ENCODE data around the gene KCNG2. TPM values are rescaled to one million over a fixed set of nuclear protein-coding genes. Genes with fewer than 3 reads are reported as not detected.

Gene KCNG2
- total and polyA plus RNA-seq, 2 experiments from 2014 or later: not detected

- 88% methylated on average over 38 of the region's 45 CpGs for WGBS (ENCODE audit: low lambda C conversion rate, missing lambda C conversion rate)
- no peak for DNase-seq (ENCODE audit: low spot score)
These were observed 51.0 kb downstream of the KCNG2 start for GRCh38 chr18:79848579-79849327.

GRCh38 chr18:79849328-79850207 lies 51.8 kb downstream of the KCNG2 start:
- no peak overlapping the region for H3K4me3 ChIP-seq
- no peak overlapping the region for H3K4me2 ChIP-seq
- no peaks in the 10 kb centered on the region for H4K20me1 ChIP-seq (ENCODE audit: insufficient read depth, poor library complexity, severe bottlenecking)
- H2AFZ ChIP-seq: no peak overlapping the region
- 95% methylated on average over 51 of the region's 51 CpGs for WGBS (ENCODE audit: low lambda C conversion rate, missing lambda C conversion rate)
- no peaks in the 10 kb centered on the region for H3K36me3 ChIP-seq (replicated peaks; ENCODE audit: insufficient read depth, low read depth)
- no peaks in the 10 kb centered on the region for H3K79me2 ChIP-seq
- no peaks in the 10 kb centered on the region for H3K27me3 ChIP-seq
- H3K27ac ChIP-seq: no peak overlapping the region
- H3K9me3 ChIP-seq (ENCODE audit: low read depth): no peaks in the 10 kb centered on the region
- H3K9me2 ChIP-seq (replicated peaks; ENCODE audit: insufficient read depth): no peaks in the 10 kb centered on the region
- no peak for DNase-seq (ENCODE audit: low spot score)
- TF ChIP-seq EZH2 (IDR thresholded peaks at IDR 0.05; ENCODE audit: borderline replicate concordance): no peak
- no peak for TF ChIP-seq EZH2phosphoT487 (IDR thresholded peaks at IDR 0.05; ENCODE audit: low read depth, severe bottlenecking, unreplicated experiment)
- TF ChIP-seq, protein P1, sequence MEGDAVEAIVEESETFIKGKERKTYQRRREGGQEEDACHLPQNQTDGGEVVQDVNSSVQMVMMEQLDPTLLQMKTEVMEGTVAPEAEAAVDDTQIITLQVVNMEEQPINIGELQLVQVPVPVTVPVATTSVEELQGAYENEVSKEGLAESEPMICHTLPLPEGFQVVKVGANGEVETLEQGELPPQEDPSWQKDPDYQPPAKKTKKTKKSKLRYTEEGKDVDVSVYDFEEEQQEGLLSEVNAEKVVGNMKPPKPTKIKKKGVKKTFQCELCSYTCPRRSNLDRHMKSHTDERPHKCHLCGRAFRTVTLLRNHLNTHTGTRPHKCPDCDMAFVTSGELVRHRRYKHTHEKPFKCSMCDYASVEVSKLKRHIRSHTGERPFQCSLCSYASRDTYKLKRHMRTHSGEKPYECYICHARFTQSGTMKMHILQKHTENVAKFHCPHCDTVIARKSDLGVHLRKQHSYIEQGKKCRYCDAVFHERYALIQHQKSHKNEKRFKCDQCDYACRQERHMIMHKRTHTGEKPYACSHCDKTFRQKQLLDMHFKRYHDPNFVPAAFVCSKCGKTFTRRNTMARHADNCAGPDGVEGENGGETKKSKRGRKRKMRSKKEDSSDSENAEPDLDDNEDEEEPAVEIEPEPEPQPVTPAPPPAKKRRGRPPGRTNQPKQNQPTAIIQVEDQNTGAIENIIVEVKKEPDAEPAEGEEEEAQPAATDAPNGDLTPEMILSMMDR (IDR thresholded peaks at IDR 0.05; ENCODE audit: poor library complexity): no peak
- H3K4me1 ChIP-seq (ENCODE audit: insufficient read depth): no peaks in the 10 kb centered on the region

More at GRCh38 chr18:79848579-79849327, 51.0 kb downstream of the KCNG2 start:
- no peak overlapping the region for H3K4me3 ChIP-seq
- H3K4me1 ChIP-seq (ENCODE audit: insufficient read depth): no peaks in the 10 kb centered on the region
- TF ChIP-seq EZH2phosphoT487 (IDR thresholded peaks at IDR 0.05; ENCODE audit: low read depth, severe bottlenecking, unreplicated experiment): no peak
- TF ChIP-seq, protein P1 (IDR thresholded peaks at IDR 0.05; ENCODE audit: poor library complexity): no peak
- TF ChIP-seq EZH2 (IDR thresholded peaks at IDR 0.05; ENCODE audit: borderline replicate concordance): no peak
- no peak overlapping the region for H3K4me2 ChIP-seq
- H3K27ac ChIP-seq: no peak overlapping the region
- no peaks in the 10 kb centered on the region for H3K9me3 ChIP-seq (ENCODE audit: low read depth)
- no peaks in the 10 kb centered on the region for H4K20me1 ChIP-seq (ENCODE audit: insufficient read depth, poor library complexity, severe bottlenecking)
- H2AFZ ChIP-seq: no peak overlapping the region
- no peaks in the 10 kb centered on the region for H3K9me2 ChIP-seq (replicated peaks; ENCODE audit: insufficient read depth)
- no peaks in the 10 kb centered on the region for H3K27me3 ChIP-seq
- H3K36me3 ChIP-seq (replicated peaks; ENCODE audit: insufficient read depth, low read depth): no peaks in the 10 kb centered on the region
- H3K79me2 ChIP-seq: no peaks in the 10 kb centered on the region

- no peak for DNase-seq (ENCODE audit: low spot score)
- H3K27me3 ChIP-seq: no peaks in the 10 kb centered on the region
- H3K4me1 ChIP-seq (ENCODE audit: insufficient read depth): no peaks in the 10 kb centered on the region
- 95% methylated on average over 16 of the region's 16 CpGs for WGBS (ENCODE audit: low lambda C conversion rate, missing lambda C conversion rate)
- no peaks in the 10 kb centered on the region for H3K9me3 ChIP-seq (ENCODE audit: low read depth)
- H3K4me3 ChIP-seq: no peak overlapping the region
- no peaks in the 10 kb centered on the region for H3K9me2 ChIP-seq (replicated peaks; ENCODE audit: insufficient read depth)
- TF ChIP-seq EZH2phosphoT487 (IDR thresholded peaks at IDR 0.05; ENCODE audit: low read depth, severe bottlenecking, unreplicated experiment) (no peak), EZH2 (IDR thresholded peaks at IDR 0.05; ENCODE audit: borderline replicate concordance) (no peak)
- TF ChIP-seq, protein P1 (IDR thresholded peaks at IDR 0.05; ENCODE audit: poor library complexity): no peak
- H3K36me3 ChIP-seq (replicated peaks; ENCODE audit: insufficient read depth, low read depth): no peaks in the 10 kb centered on the region
- no peak overlapping the region for H3K27ac ChIP-seq
- no peak overlapping the region for H3K4me2 ChIP-seq
- no peaks in the 10 kb centered on the region for H3K79me2 ChIP-seq
- no peak overlapping the region for H2AFZ ChIP-seq
- no peaks in the 10 kb centered on the region for H4K20me1 ChIP-seq (ENCODE audit: insufficient read depth, poor library complexity, severe bottlenecking)
These were observed 53.0 kb downstream of the KCNG2 start for GRCh38 chr18:79850731-79851130.
